DND-41 (cell line): Measurements from ENCODE around the gene EDIL3.

ENCODE experiments used
- ATAC-seq: fragments of 200-7000 bp; cut with Tn5 transposase; 3 replicates; pipeline ENCODE4 v1.9.1; 2021; ENCODE audit warnings: low read depth; ENCODE audit not compliant: insufficient read depth
- DNase-seq: peaks from one replicate; pipeline ENCODE4 v3.0.0-alpha.2; 2020
- H2AFZ ChIP-seq: 2 replicates; pipeline ENCODE4 v1.6.0; 2012; ENCODE audit warnings: low read depth, low read length
- H3K27ac ChIP-seq: 2 replicates; pipeline ENCODE4 v1.5.1; 2012; ENCODE audit warnings: low read length, inconsistent platforms
- H3K27me3 ChIP-seq: fragments of 200-600 bp; sonication (generic); 2 replicates; pipeline ENCODE4 v1.6.0; 2012; ENCODE audit warnings: low read length, mild to moderate bottlenecking, inconsistent platforms; ENCODE audit not compliant: insufficient read depth, poor library complexity
- H3K36me3 ChIP-seq: 2 replicates; pipeline ENCODE4 v1.5.1; 2012; ENCODE audit warnings: low read length, inconsistent platforms; ENCODE audit not compliant: insufficient read depth
- H3K4me1 ChIP-seq: 2 replicates; pipeline ENCODE4 v1.5.1; 2012; ENCODE audit warnings: mild to moderate bottlenecking, low read length; ENCODE audit not compliant: insufficient read depth
- H3K4me2 ChIP-seq: 2 replicates; pipeline ENCODE4 v1.6.0; 2012; ENCODE audit warnings: mild to moderate bottlenecking, moderate library complexity, low read length, inconsistent platforms; ENCODE audit not compliant: insufficient read depth
- H3K4me3 ChIP-seq, 2 experiments: fragments of 200-600 bp in 1 of 2; shearing (Covaris generic) in 1 of 2; 2 replicates each; pipeline ENCODE4 v1.5.1; 2012 to 2016; ENCODE audit warnings: inconsistent platforms in 2 of 2, low read length in 2 of 2, mild to moderate bottlenecking in 2 of 2, low read depth in 1 of 2, moderate library complexity in 1 of 2
- H3K79me2 ChIP-seq: 2 replicates; pipeline ENCODE4 v1.6.0; 2012; ENCODE audit warnings: low read length, inconsistent platforms; ENCODE audit not compliant: insufficient read depth
- H3K9ac ChIP-seq: 2 replicates; pipeline ENCODE4 v1.6.0; 2012; ENCODE audit warnings: low read depth, mild to moderate bottlenecking, inconsistent platforms, low read length, moderate library complexity
- H3K9me3 ChIP-seq: 2 replicates; pipeline ENCODE4 v1.5.1; 2012; ENCODE audit warnings: low read length, moderate library complexity, mild to moderate bottlenecking, inconsistent platforms; ENCODE audit not compliant: insufficient read depth, severe bottlenecking
- H4K20me1 ChIP-seq: 2 replicates; pipeline ENCODE4 v1.6.0; 2012; ENCODE audit warnings: low read length; ENCODE audit not compliant: insufficient read depth
- EZH2 ChIP-seq: IDR thresholded peaks from 3 replicates; pipeline ENCODE4 v1.6.1; 2012; ENCODE audit warnings: borderline replicate concordance, low read depth, mild to moderate bottlenecking, moderate library complexity, low read length, inconsistent platforms; ENCODE audit not compliant: severe bottlenecking
- TF ChIP-seq, protein P1 (sequence below): IDR thresholded peaks from 2 replicates; pipeline ENCODE4 v1.5.1; 2012; ENCODE audit warnings: borderline replicate concordance, low read length, moderate library complexity, mild to moderate bottlenecking; ENCODE audit not compliant: poor library complexity, severe bottlenecking; ENCODE audit errors: extremely low read depth

EDIL3 gene

DNA sequence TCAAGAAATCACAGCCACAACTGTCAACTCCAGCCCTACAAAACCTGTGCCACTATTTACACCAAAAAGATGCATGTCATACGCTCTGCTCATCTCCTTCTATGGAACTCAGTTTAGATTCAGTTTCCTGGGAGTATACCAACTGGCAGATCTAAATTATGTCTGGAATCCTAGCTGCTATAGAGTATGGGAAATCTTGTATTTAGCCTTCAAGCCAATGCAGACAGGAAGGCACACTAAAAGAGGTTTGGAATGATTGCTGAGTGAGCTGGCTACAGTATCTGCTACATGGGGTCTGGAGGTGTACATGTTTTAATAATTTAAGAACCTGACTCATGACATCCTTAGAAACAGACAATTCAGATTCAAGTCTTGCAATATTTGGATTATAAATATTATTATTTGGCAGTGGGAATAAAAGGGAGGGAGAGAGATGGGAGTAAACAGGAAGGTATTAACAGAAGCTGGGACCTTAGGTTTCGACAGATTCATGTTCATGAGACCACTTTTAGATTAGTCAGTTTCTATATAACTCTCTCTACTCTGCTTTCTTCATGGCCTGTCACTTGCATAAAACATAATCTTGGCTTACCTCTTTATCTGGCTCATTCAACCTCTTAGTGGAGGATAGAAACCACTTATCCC, 485.2 kb downstream of the EDIL3 start:
- Histone ChIP-seq H3K9me3 (no peaks in the 10 kb centered on the region), H3K27me3 (no peaks in the 10 kb centered on the region), H3K27ac (no peak overlapping the region), H3K9ac (no peak overlapping the region), H3K4me2 (no peak overlapping the region), H3K4me3 (no peak overlapping the region), H3K79me2 (no peaks in the 10 kb centered on the region), H4K20me1 (no peaks in the 10 kb centered on the region), H2AFZ (no peak overlapping the region), H3K36me3 (no peaks in the 10 kb centered on the region), H3K4me1 (no peaks in the 10 kb centered on the region)
- ATAC-seq (no peak), DNase-seq (no peak)
- TF ChIP-seq, protein P1, sequence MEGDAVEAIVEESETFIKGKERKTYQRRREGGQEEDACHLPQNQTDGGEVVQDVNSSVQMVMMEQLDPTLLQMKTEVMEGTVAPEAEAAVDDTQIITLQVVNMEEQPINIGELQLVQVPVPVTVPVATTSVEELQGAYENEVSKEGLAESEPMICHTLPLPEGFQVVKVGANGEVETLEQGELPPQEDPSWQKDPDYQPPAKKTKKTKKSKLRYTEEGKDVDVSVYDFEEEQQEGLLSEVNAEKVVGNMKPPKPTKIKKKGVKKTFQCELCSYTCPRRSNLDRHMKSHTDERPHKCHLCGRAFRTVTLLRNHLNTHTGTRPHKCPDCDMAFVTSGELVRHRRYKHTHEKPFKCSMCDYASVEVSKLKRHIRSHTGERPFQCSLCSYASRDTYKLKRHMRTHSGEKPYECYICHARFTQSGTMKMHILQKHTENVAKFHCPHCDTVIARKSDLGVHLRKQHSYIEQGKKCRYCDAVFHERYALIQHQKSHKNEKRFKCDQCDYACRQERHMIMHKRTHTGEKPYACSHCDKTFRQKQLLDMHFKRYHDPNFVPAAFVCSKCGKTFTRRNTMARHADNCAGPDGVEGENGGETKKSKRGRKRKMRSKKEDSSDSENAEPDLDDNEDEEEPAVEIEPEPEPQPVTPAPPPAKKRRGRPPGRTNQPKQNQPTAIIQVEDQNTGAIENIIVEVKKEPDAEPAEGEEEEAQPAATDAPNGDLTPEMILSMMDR: no peak
- TF ChIP-seq EZH2: no peak

DNA sequence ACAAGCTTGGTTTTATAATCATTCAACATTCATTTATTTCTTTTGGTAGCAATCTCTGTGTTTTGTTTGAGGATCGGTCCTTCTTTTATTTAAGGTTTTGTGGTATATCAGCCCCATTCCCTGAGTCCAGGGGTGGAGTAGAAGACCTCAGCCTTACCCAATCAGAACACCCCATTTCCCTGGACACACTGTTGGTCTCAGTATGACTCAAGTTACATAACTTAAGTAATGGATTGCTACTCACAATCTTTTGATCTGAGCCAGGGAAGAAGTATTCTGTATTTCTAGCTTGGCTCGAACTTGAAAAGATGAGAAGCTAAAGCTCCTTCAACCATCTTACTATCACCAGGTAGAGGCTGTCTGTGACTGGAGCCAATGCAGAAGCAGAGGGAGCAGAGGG, 488.8 kb downstream of the EDIL3 start:
- H3K27me3 ChIP-seq: no peaks in the 10 kb centered on the region
- no peak overlapping the region for H3K4me2 ChIP-seq
- ATAC-seq (no peak), DNase-seq (no peak)
- H3K9ac ChIP-seq: no peak overlapping the region
- no peak overlapping the region for H3K4me3 ChIP-seq
- no peaks in the 10 kb centered on the region for H4K20me1 ChIP-seq
- H2AFZ ChIP-seq: no peak overlapping the region
- H3K4me1 ChIP-seq: no peaks in the 10 kb centered on the region
- H3K36me3 ChIP-seq: no peaks in the 10 kb centered on the region
- no peak overlapping the region for H3K27ac ChIP-seq
- H3K79me2 ChIP-seq: no peaks in the 10 kb centered on the region
- TF ChIP-seq, protein P1: no peak
- no peak for TF ChIP-seq EZH2
- H3K9me3 ChIP-seq: no peaks in the 10 kb centered on the region

DNA sequence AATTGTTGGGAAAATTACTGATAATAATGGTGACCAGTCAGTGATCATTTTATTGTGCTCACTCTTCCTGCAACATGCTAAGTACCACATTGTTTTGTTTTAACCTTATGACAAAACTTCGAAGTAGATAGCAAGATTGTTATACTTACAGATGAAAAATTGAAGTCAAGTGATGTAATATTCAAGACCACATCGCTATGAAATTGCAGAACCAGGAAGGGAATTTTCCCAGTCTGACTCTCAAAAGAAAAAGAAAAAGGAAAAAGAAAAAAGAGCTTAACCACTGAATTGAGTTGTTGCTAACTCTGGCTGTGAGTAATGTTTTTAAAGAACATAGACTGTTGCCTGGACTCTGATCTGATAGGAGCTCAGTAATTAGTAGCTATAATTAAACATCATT, 493.4 kb downstream of the EDIL3 start:
- Histone ChIP-seq H3K4me1 (no peaks in the 10 kb centered on the region), H3K27ac (no peak overlapping the region)

More for the DNA sequence above, 493.4 kb downstream of the EDIL3 start:
- no peak overlapping the region for H3K4me2 ChIP-seq
- H3K4me3 ChIP-seq: no peak overlapping the region
- H3K27me3 ChIP-seq: peaks cover 4% of the 10 kb centered on the region
- H3K9me3 ChIP-seq: no peaks in the 10 kb centered on the region
- TF ChIP-seq, protein P1: no peak
- no peak for TF ChIP-seq EZH2
- H3K9ac ChIP-seq: no peak overlapping the region
- DNase-seq: no peak
- no peak overlapping the region for H2AFZ ChIP-seq
- H3K36me3 ChIP-seq: no peaks in the 10 kb centered on the region
- ATAC-seq: no peak
- H4K20me1 ChIP-seq: no peaks in the 10 kb centered on the region
- no peaks in the 10 kb centered on the region for H3K79me2 ChIP-seq
